Choroid plexus epithelial cell (primary cell): ENCODE results near the gene SPATA31D4.

Source experiments
- DNase-seq: peaks from one replicate; pipeline ENCODE4 v3.0.0-alpha.2; 2010; ENCODE audit warnings: low read depth
- H3K4me3 ChIP-seq: 2 replicates; pipeline ENCODE4 v1.5.1; 2011; ENCODE audit warnings: low read depth, mild to moderate bottlenecking, control low read depth, low read length, moderate library complexity
- TF ChIP-seq, protein P1 (sequence below): conservative IDR thresholded peaks from 2 replicates; pipeline ENCODE4 v1.5.1; 2011; ENCODE audit warnings: low read depth, mild to moderate bottlenecking, control low read depth, inconsistent platforms, low read length, moderate library complexity

SPATA31D4 gene

DNA sequence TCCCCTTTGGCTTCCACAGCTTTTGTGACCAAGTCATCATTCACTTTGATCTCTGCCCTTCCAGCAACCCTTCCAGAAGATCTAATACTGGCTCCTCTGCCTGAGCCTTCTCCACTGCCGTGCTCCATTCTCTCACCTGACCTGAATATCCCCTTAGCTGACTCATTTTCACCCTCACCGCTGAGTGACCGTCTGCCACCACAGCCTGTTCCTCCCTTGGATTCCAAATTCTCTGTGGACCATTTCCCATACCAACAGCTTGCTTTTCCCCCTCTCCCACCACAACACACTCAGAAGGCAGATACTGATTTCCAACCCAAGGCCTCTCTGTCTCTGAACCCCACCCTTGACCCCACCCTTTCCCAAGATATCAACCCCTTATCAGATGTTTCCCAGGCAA is 39.8 kb downstream of the SPATA31D4 start:
- no peak overlapping the region for H3K4me3 ChIP-seq
- DNase-seq = no peak
- TF ChIP-seq, protein P1, sequence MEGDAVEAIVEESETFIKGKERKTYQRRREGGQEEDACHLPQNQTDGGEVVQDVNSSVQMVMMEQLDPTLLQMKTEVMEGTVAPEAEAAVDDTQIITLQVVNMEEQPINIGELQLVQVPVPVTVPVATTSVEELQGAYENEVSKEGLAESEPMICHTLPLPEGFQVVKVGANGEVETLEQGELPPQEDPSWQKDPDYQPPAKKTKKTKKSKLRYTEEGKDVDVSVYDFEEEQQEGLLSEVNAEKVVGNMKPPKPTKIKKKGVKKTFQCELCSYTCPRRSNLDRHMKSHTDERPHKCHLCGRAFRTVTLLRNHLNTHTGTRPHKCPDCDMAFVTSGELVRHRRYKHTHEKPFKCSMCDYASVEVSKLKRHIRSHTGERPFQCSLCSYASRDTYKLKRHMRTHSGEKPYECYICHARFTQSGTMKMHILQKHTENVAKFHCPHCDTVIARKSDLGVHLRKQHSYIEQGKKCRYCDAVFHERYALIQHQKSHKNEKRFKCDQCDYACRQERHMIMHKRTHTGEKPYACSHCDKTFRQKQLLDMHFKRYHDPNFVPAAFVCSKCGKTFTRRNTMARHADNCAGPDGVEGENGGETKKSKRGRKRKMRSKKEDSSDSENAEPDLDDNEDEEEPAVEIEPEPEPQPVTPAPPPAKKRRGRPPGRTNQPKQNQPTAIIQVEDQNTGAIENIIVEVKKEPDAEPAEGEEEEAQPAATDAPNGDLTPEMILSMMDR = no peak

DNA sequence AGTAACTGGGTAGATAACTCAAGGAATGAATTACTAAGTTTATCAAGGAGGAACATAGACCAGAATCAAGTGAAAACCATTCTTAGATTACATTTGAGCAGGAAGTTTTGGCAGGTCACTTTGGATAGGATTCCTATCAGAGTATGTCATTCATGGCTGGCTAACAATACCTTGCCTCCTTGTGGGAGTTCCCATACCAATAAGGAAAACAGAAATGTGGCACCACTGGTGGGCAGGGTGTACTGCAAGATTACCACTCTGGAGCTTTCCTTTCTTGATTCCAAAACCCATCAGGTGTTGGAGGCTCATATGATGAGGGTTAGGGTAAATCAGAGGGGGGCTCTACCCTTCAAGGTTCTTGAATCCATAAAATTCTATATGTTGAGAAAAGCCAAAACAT is 41.7 kb downstream of the SPATA31D4 start:
- H3K4me3 ChIP-seq = no peak overlapping the region
- TF ChIP-seq, protein P1 = no peak
- no peak for DNase-seq

DNA sequence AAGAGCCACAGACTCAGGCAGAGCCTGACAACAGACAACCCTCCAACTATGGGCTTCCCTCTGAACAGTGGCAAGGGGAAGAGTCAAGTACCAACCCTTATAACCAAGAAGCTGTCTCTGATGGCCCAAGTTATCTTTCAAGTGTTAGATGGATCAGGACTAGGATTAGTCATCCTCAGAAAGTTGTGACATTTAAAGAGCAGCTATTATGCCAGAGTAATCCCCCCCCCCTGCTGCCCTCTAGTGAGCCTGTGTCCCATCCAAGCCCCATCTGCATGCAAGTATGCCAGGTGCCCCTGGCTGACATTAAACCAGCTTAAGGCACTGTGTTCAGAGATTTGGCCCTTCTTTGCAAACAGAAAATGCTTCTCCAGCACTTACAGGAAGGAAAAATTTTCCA is 43.5 kb downstream of the SPATA31D4 start:
- H3K4me3 ChIP-seq = no peak overlapping the region
- no peak for DNase-seq
- TF ChIP-seq, protein P1 = no peak

DNA sequence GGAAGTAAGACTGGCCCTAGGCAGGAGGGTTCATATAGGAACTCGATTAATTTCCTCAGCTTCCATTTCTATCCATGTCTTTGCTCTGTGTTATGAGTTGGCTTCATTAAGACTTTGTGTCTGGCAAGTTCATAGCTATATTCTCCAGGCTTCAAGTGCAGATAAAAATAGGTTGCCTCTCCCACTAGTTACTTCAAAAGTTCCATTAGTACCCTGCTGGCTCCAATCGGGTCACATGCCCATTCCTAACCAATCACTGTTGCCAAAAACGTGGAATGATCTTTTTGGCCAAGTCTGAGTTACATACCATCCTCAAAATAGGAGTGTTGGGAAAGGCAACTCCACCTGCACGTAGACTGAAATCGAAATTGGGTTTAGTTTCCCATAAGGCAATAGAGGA is 46.5 kb downstream of the SPATA31D4 start:
- H3K4me3 ChIP-seq = no peak overlapping the region
- no peak for DNase-seq
- TF ChIP-seq, protein P1 = no peak

DNA sequence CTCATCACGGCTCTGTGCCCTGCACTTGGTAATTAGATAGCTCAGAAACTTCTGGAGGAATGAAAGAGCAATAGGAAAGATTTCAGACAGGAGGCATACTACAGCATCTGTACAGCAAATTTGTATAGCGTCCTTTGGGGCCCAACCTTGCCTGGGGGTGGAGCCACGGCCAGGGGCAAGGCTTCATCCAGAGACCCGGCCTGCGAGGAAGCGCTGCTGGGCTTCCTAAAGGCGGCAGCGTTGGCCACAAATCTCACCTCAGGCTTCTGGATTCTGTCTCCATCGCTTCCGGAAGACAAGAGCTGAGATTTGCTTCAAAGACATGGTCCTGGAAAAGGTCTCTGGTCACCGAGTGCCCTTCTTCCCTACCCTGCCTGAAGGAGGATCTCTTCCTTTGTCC is 48.1 kb downstream of the SPATA31D4 start:
- H3K4me3 ChIP-seq = no peak overlapping the region
- DNase-seq = no peak
- TF ChIP-seq, protein P1 = no peak

DNA sequence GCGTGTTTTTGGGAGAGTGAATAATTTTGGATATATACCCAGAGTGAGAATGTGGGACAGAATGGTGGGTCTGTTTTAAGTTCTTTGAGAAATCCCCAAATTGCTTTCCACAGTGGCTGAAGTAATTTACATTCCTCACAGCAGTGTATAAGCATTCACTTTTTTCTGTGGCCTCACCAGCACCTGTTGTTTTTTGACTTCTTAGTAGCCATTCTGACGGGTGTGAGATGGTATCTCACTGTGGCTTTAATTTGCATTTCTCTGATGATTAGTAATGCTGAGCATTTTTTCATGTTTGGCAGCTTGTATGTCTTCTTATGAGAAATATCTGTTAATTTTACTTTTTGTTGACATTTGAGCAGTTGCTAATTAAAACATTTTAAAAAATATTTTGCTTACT is 51.0 kb downstream of the SPATA31D4 start:
- no peak overlapping the region for H3K4me3 ChIP-seq
- no peak for DNase-seq
- TF ChIP-seq, protein P1 = no peak

DNA sequence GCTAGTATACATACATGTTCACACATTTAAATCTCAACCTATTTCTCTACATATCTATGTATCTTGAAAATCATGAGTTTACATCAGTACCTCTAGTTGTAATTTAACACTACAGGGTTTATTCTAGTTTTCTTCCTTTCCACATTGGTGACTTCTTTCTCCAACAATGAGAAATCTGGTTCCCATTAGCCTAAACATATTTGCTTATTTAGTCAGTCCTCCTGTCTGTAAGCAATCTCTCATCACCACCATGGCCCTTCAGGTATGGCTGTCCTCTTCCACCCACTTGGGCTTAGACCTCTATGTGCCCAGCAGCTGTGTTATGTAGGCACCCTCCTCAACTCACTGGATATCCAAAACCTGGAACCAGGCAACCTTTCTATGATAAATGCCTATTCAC is 52.3 kb downstream of the SPATA31D4 start:
- TF ChIP-seq, protein P1 = no peak
- no peak overlapping the region for H3K4me3 ChIP-seq
- no peak for DNase-seq
